Esophagus squamous epithelium (tissue), 4 donors: Measurements from ENCODE around the gene KRTAP19-8.

Experiments used
- POLR2A ChIP-seq, 4 donors: fragments of 450-650 bp; IDR thresholded peaks; one replicate each; pipeline ENCODE4 v1.6.1; 2017; ENCODE audit warnings: antibody characterized with exemption in 4 of 4, mild to moderate bottlenecking in 4 of 4, moderate library complexity in 3 of 4
- TF ChIP-seq, protein P1 (sequence below), 6 experiments: fragments of 450-650 bp in 4 of 6; fragments of 200-600 bp in 2 of 6; sonication (generic) in 2 of 6; IDR thresholded peaks; one replicate each; pipeline ENCODE4 v1.5.1; 2016 to 2019; ENCODE audit warnings: antibody characterized with exemption in 6 of 6, mild to moderate bottlenecking in 4 of 6, moderate library complexity in 4 of 6

DNA sequence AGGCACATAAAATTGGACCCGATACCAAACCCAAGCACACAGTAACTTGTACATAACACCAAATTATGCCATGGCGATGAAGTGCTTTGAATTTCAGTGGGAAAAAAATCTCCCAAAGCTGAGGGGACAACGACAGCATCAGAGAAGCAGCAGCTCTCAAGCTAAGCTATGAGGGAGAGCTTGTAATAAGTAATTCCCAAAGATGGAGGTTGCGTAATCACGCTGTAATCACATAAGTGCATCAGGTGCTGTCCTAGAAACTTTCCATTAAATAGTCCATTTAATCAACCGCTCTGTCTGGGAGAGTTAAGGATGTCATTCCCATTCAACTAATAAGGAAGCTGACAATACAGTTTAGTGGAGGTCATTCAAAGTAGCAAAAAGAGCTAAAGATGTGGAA is 37.6 kb upstream of the KRTAP19-8 start:
- TF ChIP-seq POLR2A (IDR thresholded peaks at IDR 0.05), result no peak
- TF ChIP-seq, protein P1, sequence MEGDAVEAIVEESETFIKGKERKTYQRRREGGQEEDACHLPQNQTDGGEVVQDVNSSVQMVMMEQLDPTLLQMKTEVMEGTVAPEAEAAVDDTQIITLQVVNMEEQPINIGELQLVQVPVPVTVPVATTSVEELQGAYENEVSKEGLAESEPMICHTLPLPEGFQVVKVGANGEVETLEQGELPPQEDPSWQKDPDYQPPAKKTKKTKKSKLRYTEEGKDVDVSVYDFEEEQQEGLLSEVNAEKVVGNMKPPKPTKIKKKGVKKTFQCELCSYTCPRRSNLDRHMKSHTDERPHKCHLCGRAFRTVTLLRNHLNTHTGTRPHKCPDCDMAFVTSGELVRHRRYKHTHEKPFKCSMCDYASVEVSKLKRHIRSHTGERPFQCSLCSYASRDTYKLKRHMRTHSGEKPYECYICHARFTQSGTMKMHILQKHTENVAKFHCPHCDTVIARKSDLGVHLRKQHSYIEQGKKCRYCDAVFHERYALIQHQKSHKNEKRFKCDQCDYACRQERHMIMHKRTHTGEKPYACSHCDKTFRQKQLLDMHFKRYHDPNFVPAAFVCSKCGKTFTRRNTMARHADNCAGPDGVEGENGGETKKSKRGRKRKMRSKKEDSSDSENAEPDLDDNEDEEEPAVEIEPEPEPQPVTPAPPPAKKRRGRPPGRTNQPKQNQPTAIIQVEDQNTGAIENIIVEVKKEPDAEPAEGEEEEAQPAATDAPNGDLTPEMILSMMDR (IDR thresholded peaks at IDR 0.05), result no peak
